ENCODE results near the gene RPS5. TPM values are rescaled to one million over a fixed set of nuclear protein-coding genes. Genes with fewer than 3 reads are reported as not detected.
"Not testable (repeated sequence)": the region's sequence is repeated elsewhere in the genome, so short reads cannot be mapped to it uniquely, and the experiment has no call there.

Gene RPS5
- total RNA-seq (2014; rRNA removed; shearing (Covaris generic)): 1,933 and 2,287 TPM in 2 replicates
- 1,961 and 2,057 TPM in 2 replicates for polyA plus RNA-seq (2014; cell fraction: nucleus; rRNA removed)

GRCh38 chr19:58386576-58387337, at the start of gene RPS5:
Gene RPS5, plus strand, starts transcription at chr19:58387269. Its CDS starts 869 bp downstream, at chr19:58388138.
- DNase-seq (ENCODE audit: extremely low read depth, low read depth): peak; percentile 96

DNA sequence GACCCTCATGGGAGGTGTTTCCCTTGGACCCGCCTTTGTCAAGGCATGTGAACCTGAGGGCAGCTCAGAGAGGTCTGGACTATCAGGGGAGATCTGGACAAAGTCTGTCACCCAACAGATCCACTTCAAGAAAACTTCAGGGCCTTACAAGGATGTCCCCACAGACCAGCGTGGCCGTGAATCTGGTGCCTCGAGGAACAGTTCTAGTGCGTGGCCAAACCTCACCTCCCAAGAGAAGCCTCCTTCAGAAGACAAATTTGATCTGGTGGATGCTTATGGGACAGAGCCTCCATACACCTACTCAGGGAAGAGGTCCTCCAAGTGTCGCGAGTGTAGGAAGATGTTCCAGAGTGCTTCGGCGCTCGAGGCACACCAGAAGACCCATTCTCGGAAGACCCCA, 48.7 kb upstream of the RPS5 start:
- no peak for DNase-seq (ENCODE audit: extremely low read depth, low read depth)

GRCh38 chr19:58338825-58339558, 48.1 kb upstream of the RPS5 start:
- no peak for DNase-seq (ENCODE audit: extremely low read depth, low read depth)

- DNase-seq (ENCODE audit: extremely low read depth, low read depth): no peak
These were observed 41.5 kb upstream of the RPS5 start for GRCh38 chr19:58345558-58345957.

DNA sequence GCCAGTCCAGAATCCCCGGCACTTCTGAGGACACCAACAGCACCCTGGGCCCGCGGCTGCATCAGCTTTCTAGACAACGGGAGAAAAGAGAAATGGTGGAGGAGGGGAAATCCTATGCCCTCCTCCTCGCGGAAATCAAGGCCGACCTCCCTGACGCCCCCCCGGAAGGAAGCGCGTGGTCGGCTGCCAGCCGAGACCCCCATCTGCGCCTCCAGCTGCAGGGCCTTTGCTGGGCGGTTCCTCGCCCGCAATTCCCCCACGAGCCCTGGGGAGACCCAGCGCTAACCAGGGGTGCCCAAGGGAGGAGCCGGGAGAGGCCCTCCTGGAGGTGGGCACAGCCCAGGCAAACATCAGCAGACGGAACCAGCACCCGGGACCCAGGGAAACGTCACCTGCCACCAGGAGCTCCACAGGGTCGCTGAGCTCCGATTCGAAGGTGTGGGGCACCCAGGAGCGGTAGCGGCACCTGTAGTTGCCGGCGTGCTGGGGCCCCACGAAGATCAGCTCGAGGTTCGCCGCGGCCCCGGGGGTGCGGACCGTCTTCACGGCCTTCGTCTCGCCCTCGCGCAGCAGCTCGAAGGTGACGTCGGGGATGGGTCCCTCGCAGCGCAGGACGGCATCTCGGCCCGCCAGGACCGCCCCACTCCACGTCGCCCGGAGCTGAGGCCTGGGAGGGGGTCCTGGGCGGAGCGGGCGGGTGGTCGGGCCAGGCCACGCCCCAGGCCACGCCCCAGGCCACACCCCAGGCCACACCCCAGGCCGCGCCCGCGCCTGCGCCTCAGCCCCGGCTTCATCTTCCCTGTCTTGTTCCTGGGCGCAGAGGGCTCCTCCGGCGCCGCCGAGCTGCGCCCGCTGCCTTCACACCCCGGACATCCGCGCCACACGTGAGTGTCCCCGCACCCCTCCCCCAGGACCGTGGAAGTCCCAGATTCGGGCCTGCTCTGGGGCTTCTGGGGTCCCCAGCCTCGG, 39.8 kb upstream of the RPS5 start:
- peak; percentile 39 for DNase-seq (ENCODE audit: extremely low read depth, low read depth)

DNA sequence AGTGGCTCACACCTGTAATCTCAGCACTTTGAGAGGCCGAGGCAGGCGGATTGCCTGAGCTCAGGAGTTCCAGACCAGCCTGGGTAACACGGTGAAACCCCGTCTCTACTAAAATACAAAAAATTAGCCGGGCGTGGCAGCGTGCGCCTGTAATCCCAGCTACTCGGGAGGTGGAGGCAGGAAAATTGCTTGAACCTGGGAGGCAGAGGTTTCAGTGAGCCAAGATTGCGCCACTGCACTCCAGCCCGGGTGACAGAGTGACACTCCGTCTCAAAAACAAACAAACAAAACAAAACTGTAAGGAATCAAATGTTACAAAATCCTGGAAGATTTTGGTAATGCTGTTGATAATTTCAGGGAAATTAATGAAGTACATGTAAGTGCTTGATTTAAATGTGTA, 39.0 kb upstream of the RPS5 start:
- DNase-seq (ENCODE audit: extremely low read depth, low read depth): not testable (repeated sequence)

- no peak for DNase-seq (ENCODE audit: extremely low read depth, low read depth)
These were observed 37.5 kb upstream of the RPS5 start for GRCh38 chr19:58349590-58349989.

GRCh38 chr19:58350001-58350861, 36.8 kb upstream of the RPS5 start:
- no peak for DNase-seq (ENCODE audit: extremely low read depth, low read depth)

GRCh38 chr19:58350871-58351557, 36.1 kb upstream of the RPS5 start:
- no peak for DNase-seq (ENCODE audit: extremely low read depth, low read depth)

GRCh38 chr19:58351558-58351878, 35.6 kb upstream of the RPS5 start:
- DNase-seq (ENCODE audit: extremely low read depth, low read depth): no peak

DNA sequence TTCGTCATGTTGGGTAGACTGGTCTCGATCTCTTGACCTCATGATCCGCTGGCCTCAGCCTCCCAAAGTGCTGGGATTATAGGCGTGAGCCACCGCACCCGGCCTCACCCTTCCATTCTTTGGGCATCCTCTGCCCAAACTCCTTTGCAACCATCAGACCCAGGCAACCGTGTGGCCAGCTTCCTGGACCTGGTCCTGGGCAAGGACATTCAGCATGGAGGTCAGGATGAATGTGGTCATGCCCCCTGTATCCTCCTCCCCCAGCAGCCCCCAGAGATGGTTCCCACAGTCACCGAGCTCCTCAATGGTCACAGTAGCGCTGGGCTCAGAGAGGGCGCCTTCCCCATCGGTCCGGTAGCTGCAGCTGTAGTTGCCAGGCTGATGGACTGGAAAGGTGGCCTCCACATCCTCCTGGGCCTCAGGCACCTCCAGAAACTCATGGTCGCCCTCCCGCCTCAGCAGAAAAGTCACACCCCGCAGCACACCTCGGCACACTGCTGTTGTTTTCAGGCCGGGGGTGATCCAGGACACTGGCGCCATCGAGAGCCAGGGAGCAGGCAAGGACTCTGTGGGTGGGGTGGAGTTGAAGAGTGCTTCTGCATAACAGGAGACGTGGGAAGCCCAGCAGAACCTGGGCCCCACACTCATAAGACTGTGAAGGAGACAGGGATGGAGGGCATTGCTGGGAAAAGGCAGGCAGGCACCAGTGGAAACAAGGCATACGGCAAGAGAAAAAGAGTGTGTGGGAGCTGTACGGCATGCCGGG, 34.9 kb upstream of the RPS5 start:
- no peak for DNase-seq (ENCODE audit: extremely low read depth, low read depth)

DNA sequence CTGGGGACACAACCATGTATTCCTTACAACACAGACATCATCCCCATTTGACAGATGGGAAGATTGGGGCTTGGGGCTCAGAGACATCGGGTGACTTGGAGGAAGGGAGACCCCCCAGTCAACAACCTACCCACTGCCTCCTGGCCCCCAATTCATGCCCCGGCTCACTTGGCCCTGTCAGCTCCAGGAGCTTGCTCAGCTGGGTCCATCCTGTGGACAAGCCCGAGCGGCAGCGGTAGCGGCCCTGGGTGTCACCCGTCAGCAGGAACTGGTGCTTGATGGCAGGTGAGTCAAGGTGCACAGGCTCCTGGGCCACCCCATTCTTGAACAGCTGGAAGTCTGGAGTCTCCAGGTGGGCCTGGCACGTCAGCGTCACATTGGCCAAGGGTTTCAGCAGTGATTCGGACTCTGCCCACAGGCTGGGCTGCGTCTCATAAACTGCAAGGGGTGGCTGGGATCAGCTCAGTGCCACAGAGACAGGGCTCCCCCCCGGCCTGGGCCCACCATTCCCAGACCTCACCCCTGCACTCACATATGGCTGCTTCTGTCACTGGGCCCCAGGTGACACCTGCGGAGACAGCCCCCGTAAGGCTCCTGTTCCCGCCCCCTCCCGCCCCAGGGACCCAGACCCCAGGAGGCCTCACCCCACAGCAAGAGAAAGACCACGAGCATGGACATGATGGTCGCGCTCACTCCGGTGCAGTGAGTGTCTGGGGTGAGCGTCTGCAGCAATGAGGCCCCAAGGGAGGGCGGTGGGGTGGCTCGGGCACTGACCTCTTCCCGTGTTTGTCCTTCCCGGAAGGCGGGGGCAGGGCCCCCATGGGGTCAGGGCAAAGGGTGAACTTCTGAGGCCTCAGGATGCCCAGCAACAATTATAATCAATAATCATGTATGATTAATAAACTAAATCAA, 34.1 kb upstream of the RPS5 start, which contains the start of gene A1BG:
Gene A1BG (minus strand): TSS at position 733 of the 912 bp plus-strand sequence. CDS start 55 bp downstream, at position 678.
- DNase-seq (ENCODE audit: extremely low read depth, low read depth): no peak

- no peak for DNase-seq (ENCODE audit: extremely low read depth, low read depth)
These were observed 33.2 kb upstream of the RPS5 start for GRCh38 chr19:58353717-58354477.

DNA sequence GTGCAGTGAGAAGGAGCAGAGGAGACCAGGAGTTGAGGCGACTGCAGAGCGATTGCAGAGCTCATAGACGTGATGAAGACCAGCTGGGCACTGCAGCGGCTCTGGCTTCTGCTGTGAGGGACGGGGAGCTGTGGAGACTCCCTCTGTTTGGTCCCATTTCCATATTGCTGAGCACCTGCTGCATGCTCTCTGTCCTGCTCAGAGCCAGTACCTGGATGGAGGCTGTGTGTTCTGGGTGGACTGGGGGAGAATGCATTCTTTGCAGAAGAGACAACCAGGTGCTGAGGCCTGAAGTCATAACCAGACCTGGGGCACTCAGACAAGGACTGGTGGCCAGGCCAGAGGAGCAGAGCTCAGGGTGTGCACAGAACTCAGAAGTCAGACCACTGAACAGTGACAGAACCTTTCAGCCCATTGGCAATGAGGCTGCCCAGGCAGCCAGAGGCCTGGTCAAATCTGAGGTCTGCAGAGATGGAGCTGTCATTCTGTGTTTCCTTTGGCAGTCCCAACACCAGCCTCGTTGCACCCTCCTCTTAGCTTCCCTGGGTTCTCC, 32.5 kb upstream of the RPS5 start:
- no peak for DNase-seq (ENCODE audit: extremely low read depth, low read depth)

DNA sequence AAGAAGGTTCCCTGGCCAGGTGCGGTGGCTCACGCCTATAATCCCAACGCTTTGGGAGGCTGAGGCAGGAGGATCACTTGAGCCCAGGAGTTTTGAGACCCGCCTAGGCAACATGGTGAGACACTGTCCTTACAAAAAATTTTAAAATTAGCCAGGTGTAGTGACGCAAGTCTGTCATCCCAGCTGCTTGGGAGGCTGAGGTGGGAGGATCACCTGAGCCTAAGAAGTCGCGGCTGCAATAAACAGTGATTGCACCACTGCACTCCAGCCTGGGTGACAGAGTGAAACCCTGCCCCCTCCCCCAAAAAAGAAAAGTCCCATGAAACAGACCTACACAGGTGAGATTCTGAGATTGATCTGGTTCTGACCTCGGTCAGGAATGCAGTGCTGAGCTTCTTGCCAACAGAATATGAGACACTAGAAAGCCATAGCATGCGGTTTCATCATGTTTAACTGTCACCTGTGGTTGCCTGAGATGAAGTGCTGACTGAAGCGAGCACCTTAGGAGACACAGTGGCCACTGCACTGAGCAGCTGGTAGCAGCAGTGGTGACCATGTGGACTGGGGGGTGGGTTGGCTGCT, 31.8 kb upstream of the RPS5 start:
- DNase-seq (ENCODE audit: extremely low read depth, low read depth): no peak
